ENCODE measurements around the gene MFF. TPM values are rescaled to one million over a fixed set of nuclear protein-coding genes. Genes with fewer than 3 reads are reported as not detected.

Gene MFF
- polyA plus RNA-seq, 3 donors: 39.4 to 100 (median 91.7) TPM

- Mint-ChIP-seq H3K36me3 (peaks cover 45 to 68% of the 10 kb centered on the region in 2 donors), H3K4me3 (no peak overlapping the region), H3K27me3 (ENCODE audit: low read depth in 3 of 3) (no peaks in the 10 kb centered on the region), H3K9me3 (no peaks in the 10 kb centered on the region), H3K27ac (no peak overlapping the region), H3K4me1 (no peaks in the 10 kb centered on the region)
- no peaks in the 10 kb centered on the region for H3K27me3 ChIP-seq (ENCODE audit: control insufficient read depth in 2 of 2, insufficient read depth in 2 of 2, low read length in 2 of 2)
- H3K9ac ChIP-seq (ENCODE audit: insufficient read depth, low read length, poor library complexity, severe bottlenecking): no peak overlapping the region
- H3K27ac ChIP-seq (ENCODE audit: low read depth in 1 of 2, low read length in 2 of 2): no peak overlapping the region
- no peaks in the 10 kb centered on the region for H3K79me2 ChIP-seq (ENCODE audit: insufficient read depth, low read length)
- intact Hi-C loops (cut with micrococcal nuclease): no loop called here
- TF ChIP-seq CTCF (IDR thresholded peaks at IDR 0.05): no peak
- no peak overlapping the region for H2AFZ ChIP-seq (ENCODE audit: insufficient read depth, low read depth, low read length, poor library complexity, severe bottlenecking)
- no peaks in the 10 kb centered on the region for H3K9me3 ChIP-seq (replicated peaks in 1 of 2; ENCODE audit: control insufficient read depth in 1 of 2, insufficient read depth in 1 of 2, low read length in 2 of 2)
- no CpG with 5 or more reads among the region's 2 CpGs for WGBS (ENCODE audit: insufficient coverage)
- DNase-seq: no peak
- no peaks in the 10 kb centered on the region for H3K4me1 ChIP-seq (ENCODE audit: control insufficient read depth in 1 of 2, insufficient read depth in 2 of 2, low read length in 2 of 2)
- peaks cover 30 to 77% of the 10 kb centered on the region in 2 donors for H3K36me3 ChIP-seq (replicated peaks in 1 of 2; ENCODE audit: control insufficient read depth in 1 of 2, insufficient read depth in 2 of 2, low read length in 2 of 2)
- no peaks in the 10 kb centered on the region for H4K20me1 ChIP-seq (ENCODE audit: insufficient read depth, low read length)
- no peak overlapping the region for H3K4me2 ChIP-seq (replicated peaks; ENCODE audit: extremely low read depth, low read length, poor library complexity, severe bottlenecking)
- no peak overlapping the region for H3K4me3 ChIP-seq (replicated peaks in 1 of 3; ENCODE audit: low read depth in 2 of 3, low read length in 3 of 3)
These were observed 19.2 kb downstream of the MFF start for GRCh38 chr2:227344231-227344630.

- Mint-ChIP-seq H3K4me3 (no peak overlapping the region), H3K4me1 (no peaks in the 10 kb centered on the region), H3K9me3 (no peaks in the 10 kb centered on the region), H3K36me3 (peaks cover 52 to 53% of the 10 kb centered on the region in 2 donors), H3K27ac (no peak overlapping the region), H3K27me3 (ENCODE audit: low read depth in 3 of 3) (no peaks in the 10 kb centered on the region)
- no peak overlapping the region for H3K27ac ChIP-seq (ENCODE audit: low read depth in 1 of 2, low read length in 2 of 2)
- no peak overlapping the region for H3K4me2 ChIP-seq (replicated peaks; ENCODE audit: extremely low read depth, low read length, poor library complexity, severe bottlenecking)
- H2AFZ ChIP-seq (ENCODE audit: insufficient read depth, low read depth, low read length, poor library complexity, severe bottlenecking): no peak overlapping the region
- no peaks in the 10 kb centered on the region for H3K4me1 ChIP-seq (ENCODE audit: control insufficient read depth in 1 of 2, insufficient read depth in 2 of 2, low read length in 2 of 2)
- H3K9ac ChIP-seq (ENCODE audit: insufficient read depth, low read length, poor library complexity, severe bottlenecking): no peak overlapping the region
- H4K20me1 ChIP-seq (ENCODE audit: insufficient read depth, low read length): no peaks in the 10 kb centered on the region
- H3K4me3 ChIP-seq (replicated peaks in 1 of 3; ENCODE audit: low read depth in 2 of 3, low read length in 3 of 3): no peak overlapping the region
- H3K27me3 ChIP-seq (ENCODE audit: control insufficient read depth in 2 of 2, insufficient read depth in 2 of 2, low read length in 2 of 2): no peaks in the 10 kb centered on the region
- intact Hi-C loops (cut with micrococcal nuclease): no loop called here
- 95% methylated on average over 5 of the region's 7 CpGs for WGBS (ENCODE audit: insufficient coverage)
- DNase-seq: no peak
- no peaks in the 10 kb centered on the region for H3K9me3 ChIP-seq (replicated peaks in 1 of 2; ENCODE audit: control insufficient read depth in 1 of 2, insufficient read depth in 1 of 2, low read length in 2 of 2)
- peaks cover 28 to 74% of the 10 kb centered on the region in 2 donors for H3K36me3 ChIP-seq (replicated peaks in 1 of 2; ENCODE audit: control insufficient read depth in 1 of 2, insufficient read depth in 2 of 2, low read length in 2 of 2)
- H3K79me2 ChIP-seq (ENCODE audit: insufficient read depth, low read length): no peaks in the 10 kb centered on the region
- no peak for TF ChIP-seq CTCF (IDR thresholded peaks at IDR 0.05)
These were observed 22.1 kb downstream of the MFF start for GRCh38 chr2:227347117-227347516.

Measured in CD14-positive monocyte (primary cell).